Measurements from ENCODE around the gene COL4A2.

DNA sequence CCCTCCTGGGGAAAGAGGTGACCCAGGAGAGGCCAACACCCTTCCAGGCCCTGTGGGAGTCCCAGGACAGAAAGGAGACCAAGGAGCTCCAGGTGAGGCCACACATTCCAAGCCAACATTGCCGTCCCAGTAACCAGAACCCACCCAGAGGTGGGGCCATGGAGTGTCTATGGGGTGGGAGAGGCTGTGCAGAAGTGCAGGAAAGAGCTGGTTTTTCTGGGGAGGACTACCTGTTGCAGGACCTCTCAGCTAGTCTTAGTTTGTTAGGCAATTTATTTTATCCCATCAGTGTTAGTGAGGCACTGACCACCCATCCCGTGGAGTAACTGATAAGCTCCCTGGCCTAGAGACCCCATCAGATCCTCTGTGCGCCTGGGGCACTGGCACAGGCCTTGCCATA is 188.3 kb downstream of the COL4A2 start:
- TF ChIP-seq, protein P1, sequence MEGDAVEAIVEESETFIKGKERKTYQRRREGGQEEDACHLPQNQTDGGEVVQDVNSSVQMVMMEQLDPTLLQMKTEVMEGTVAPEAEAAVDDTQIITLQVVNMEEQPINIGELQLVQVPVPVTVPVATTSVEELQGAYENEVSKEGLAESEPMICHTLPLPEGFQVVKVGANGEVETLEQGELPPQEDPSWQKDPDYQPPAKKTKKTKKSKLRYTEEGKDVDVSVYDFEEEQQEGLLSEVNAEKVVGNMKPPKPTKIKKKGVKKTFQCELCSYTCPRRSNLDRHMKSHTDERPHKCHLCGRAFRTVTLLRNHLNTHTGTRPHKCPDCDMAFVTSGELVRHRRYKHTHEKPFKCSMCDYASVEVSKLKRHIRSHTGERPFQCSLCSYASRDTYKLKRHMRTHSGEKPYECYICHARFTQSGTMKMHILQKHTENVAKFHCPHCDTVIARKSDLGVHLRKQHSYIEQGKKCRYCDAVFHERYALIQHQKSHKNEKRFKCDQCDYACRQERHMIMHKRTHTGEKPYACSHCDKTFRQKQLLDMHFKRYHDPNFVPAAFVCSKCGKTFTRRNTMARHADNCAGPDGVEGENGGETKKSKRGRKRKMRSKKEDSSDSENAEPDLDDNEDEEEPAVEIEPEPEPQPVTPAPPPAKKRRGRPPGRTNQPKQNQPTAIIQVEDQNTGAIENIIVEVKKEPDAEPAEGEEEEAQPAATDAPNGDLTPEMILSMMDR (IDR thresholded peaks at IDR 0.05), result no peak
- no peak for TF ChIP-seq POLR2A (IDR thresholded peaks at IDR 0.05)
